Measurements from ENCODE around the gene TMEM117.
"Not testable (repeated sequence)": the region's sequence is repeated elsewhere in the genome, so short reads cannot be mapped to it uniquely, and the experiment has no call there.

DNA sequence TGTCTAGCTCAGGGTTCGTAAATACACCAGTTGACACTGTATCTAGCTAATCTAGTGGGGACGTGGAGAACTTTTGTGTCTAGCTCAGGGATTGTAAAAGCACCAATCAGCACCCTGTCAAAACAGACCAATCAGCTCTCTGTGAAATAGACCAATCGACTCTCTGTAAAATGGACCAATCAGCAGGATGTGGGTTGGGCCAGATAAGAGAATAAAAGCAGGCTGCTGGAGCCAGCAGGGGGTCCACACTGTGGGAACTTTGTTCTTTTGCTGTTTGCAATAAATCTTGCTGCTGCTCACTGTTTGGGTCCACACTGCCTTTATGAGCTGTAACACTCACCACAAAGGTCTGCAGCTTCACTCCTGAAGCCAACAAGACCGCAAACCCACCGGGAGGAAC is 28.7 kb downstream of the TMEM117 start:
- not testable (repeated sequence) for TF ChIP-seq CTCF, POLR2A (IDR thresholded peaks at IDR 0.05)

Data from esophagus squamous epithelium (tissue), 4 donors.